ENCODE measurements around the gene RNASE8. TPM values are rescaled to one million over a fixed set of nuclear protein-coding genes. Genes with fewer than 3 reads are reported as not detected.

Gene RNASE8
- total RNA-seq, 1 donor from 2014 or later = not detected

DNA sequence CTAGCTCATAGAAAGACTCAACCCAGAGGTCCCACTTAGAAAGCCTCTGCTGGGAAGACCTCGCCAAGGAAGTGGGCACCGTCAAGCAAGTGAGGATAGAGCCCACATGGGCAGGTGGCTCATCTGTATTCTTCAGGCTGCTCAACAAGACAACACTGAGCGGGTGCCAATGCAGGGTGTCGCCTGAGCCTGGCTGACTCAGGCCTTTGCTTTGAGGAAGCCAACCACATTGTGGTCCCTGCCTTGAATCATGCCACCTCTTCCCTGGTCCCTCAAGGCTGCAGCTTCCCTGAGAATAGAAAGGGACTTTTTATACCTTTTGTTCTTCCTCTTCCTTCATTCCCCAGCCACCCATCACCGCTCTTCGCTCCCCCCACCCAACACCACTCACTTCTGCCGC lies 20.9 kb upstream of the RNASE8 start:
- Mint-ChIP-seq H3K9me3 (ENCODE audit: unreplicated experiment) (no peaks in the 10 kb centered on the region), H3K4me3 (ENCODE audit: unreplicated experiment) (no peak overlapping the region), H3K4me1 (ENCODE audit: unreplicated experiment) (peaks cover 17% of the 10 kb centered on the region), H3K27ac (ENCODE audit: unreplicated experiment) (no peak overlapping the region), H3K36me3 (ENCODE audit: low read depth, unreplicated experiment) (no peaks in the 10 kb centered on the region), H3K27me3 (ENCODE audit: unreplicated experiment) (peaks cover 15% of the 10 kb centered on the region)
- DNase-seq (ENCODE audit: low spot score) = no peak
- TF ChIP-seq, protein P1, sequence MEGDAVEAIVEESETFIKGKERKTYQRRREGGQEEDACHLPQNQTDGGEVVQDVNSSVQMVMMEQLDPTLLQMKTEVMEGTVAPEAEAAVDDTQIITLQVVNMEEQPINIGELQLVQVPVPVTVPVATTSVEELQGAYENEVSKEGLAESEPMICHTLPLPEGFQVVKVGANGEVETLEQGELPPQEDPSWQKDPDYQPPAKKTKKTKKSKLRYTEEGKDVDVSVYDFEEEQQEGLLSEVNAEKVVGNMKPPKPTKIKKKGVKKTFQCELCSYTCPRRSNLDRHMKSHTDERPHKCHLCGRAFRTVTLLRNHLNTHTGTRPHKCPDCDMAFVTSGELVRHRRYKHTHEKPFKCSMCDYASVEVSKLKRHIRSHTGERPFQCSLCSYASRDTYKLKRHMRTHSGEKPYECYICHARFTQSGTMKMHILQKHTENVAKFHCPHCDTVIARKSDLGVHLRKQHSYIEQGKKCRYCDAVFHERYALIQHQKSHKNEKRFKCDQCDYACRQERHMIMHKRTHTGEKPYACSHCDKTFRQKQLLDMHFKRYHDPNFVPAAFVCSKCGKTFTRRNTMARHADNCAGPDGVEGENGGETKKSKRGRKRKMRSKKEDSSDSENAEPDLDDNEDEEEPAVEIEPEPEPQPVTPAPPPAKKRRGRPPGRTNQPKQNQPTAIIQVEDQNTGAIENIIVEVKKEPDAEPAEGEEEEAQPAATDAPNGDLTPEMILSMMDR (IDR thresholded peaks at IDR 0.05; ENCODE audit: unreplicated experiment) = no peak

DNA sequence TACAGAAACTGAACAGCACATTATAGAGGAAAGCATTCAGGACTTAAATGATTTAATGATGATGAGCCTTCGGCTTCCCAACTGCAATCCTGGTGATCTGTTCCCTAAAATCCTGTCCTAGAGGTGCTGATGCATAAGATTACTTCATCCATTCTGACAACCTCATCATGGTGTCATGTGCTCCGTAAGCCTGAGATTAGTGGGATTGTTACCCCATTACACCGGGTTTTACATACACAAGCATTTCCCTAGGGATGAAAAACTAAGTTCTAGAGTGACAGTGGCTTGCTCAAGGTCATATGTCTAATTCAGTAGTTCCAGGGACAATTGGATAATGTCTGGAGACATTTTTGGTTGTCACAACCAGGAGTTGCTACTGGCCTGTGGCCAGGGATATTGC lies 20.5 kb upstream of the RNASE8 start:
- no peak overlapping the region for H3K4me3 Mint-ChIP-seq (ENCODE audit: unreplicated experiment)
- H3K4me1 Mint-ChIP-seq (ENCODE audit: unreplicated experiment) = peaks cover 22% of the 10 kb centered on the region
- H3K9me3 Mint-ChIP-seq (ENCODE audit: unreplicated experiment) = no peaks in the 10 kb centered on the region
- no peak overlapping the region for H3K27ac Mint-ChIP-seq (ENCODE audit: unreplicated experiment)
- TF ChIP-seq, protein P1 (IDR thresholded peaks at IDR 0.05; ENCODE audit: unreplicated experiment) = no peak
- no peak for DNase-seq (ENCODE audit: low spot score)
- peaks cover 17% of the 10 kb centered on the region for H3K27me3 Mint-ChIP-seq (ENCODE audit: unreplicated experiment)
- H3K36me3 Mint-ChIP-seq (ENCODE audit: low read depth, unreplicated experiment) = no peaks in the 10 kb centered on the region

DNA sequence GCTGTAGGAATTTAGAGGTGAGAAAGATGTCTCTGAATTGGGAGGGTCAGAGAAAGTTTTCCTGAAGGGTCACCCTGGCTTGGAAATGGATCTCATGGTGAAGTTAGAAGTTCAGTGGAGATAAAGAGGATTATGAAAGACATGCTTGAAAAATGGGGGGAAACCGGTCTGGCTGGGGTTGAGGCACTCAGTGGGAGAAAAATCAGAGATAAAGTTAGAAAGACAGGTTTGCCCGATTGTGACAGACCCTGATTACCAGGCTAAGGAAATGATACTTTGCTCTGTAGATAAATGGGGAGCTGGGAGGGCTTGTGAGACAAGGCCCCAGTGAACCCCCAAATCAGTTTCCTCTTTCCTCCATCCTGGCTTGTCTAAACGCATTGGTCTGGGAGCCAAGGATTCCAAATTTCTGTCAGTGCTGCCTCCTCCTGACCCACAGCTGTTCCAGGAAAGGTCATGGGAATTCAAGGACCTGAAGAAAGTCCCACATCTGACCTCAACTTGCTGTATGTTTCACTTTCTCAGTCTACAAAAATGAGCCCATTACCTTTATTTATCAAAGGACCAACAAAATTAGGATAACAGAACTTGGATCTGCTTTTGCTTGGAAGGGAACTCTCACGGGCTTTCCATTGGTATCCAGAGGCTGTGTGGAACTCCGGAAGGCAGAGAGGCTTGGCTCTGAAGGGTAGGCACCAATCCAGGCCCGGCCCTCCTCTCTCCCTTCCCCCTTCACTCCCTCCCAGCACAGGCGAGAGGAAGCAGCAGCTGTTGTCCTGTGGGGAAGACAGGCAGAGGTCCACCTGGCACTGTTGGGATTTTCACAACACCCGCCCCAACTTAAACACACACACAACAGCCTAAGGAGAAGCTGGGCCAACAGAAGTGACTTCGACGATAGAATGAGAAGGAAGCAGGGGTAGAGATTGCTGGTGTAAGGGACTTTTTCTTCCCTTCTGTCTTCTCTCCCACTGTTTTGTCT lies 18.9 kb upstream of the RNASE8 start:
- Mint-ChIP-seq H3K27me3 (ENCODE audit: unreplicated experiment) (peaks cover 17% of the 10 kb centered on the region), H3K27ac (ENCODE audit: unreplicated experiment) (peak overlapping the region; percentile 68), H3K9me3 (ENCODE audit: unreplicated experiment) (no peaks in the 10 kb centered on the region), H3K4me3 (ENCODE audit: unreplicated experiment) (no peak overlapping the region), H3K36me3 (ENCODE audit: low read depth, unreplicated experiment) (no peaks in the 10 kb centered on the region), H3K4me1 (ENCODE audit: unreplicated experiment) (peaks cover 32% of the 10 kb centered on the region)
- TF ChIP-seq, protein P1 (IDR thresholded peaks at IDR 0.05; ENCODE audit: unreplicated experiment) = no peak
- DNase-seq (ENCODE audit: low spot score) = peak; percentile 28

DNA sequence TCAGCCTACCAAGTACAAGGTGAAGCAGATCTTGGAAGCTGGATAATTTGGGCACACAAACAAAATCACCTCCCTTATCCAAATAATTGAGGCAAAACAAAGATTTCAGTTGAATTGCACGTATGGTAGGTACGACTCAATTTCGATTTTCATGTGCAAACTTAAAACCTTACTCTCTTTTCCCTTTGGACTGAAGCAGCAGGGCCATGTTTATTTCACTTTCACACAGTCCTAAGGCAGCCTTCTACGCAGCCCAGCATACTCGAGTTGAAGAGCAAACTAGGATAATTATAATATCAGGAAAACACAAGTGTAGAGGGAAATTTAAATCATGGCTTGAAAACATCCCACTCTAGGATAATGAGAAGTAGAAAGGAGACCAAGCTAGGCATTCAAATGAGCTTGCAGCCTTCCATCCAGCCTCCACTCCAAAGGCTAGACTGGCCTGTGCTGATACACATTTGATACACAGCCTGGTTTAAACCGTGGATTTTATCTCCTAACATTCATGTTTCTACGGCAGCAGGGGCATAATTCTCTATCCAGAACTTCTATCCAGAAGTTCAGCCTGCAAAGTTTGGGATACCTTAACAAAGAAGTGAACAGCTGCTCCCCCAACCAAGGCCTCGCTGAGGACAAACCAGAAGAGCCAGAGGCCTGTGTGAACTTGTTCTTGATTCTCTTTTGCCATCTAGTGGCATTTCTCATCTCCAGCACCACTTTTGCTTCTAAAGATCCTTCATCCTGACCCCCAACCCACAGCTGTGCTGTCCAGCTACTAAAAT lies 17.8 kb upstream of the RNASE8 start:
- peak overlapping the region; percentile 68 for H3K27ac Mint-ChIP-seq (ENCODE audit: unreplicated experiment)
- DNase-seq (ENCODE audit: low spot score) = peak; percentile 40
- peaks cover 16% of the 10 kb centered on the region for H3K27me3 Mint-ChIP-seq (ENCODE audit: unreplicated experiment)
- no peaks in the 10 kb centered on the region for H3K9me3 Mint-ChIP-seq (ENCODE audit: unreplicated experiment)
- H3K4me3 Mint-ChIP-seq (ENCODE audit: unreplicated experiment) = no peak overlapping the region
- TF ChIP-seq, protein P1 (IDR thresholded peaks at IDR 0.05; ENCODE audit: unreplicated experiment) = peak; percentile 17
- H3K36me3 Mint-ChIP-seq (ENCODE audit: low read depth, unreplicated experiment) = no peaks in the 10 kb centered on the region
- H3K4me1 Mint-ChIP-seq (ENCODE audit: unreplicated experiment) = peaks cover 39% of the 10 kb centered on the region

Measured in endothelial cell (in vitro differentiated cells).